Measurements from ENCODE around the gene COX11.

Gene COX11

GRCh38 chr17:54968262-54968987 lies at the start of gene COX11, which contains the start of gene STXBP4:
Gene COX11 (minus strand): TSS chr17:54968654. CDS start chr17:54968646, 8 bp downstream.
Gene STXBP4 (plus strand): TSS chr17:54968765. CDS start chr17:54986220, 17,455 bp downstream.
- H3K4me1 Mint-ChIP-seq (ENCODE audit: low read depth): peaks cover 19% of the 10 kb centered on the region

GRCh38 chr17:55005520-55005919 lies 37.1 kb upstream of the COX11 start:
- H3K4me1 Mint-ChIP-seq (ENCODE audit: low read depth): peaks cover 2% of the 10 kb centered on the region
- no peaks in the 10 kb centered on the region for H3K9me3 Mint-ChIP-seq
- no peaks in the 10 kb centered on the region for H3K27me3 Mint-ChIP-seq (ENCODE audit: low read depth)
- H3K4me3 Mint-ChIP-seq: no peak overlapping the region
- DNase-seq (ENCODE audit: low spot score): no peak
- H3K27ac Mint-ChIP-seq: no peak overlapping the region
- no peaks in the 10 kb centered on the region for H3K36me3 Mint-ChIP-seq (ENCODE audit: low read depth)

More at GRCh38 chr17:54968262-54968987, at the start of gene COX11, which contains the start of gene STXBP4:
- H3K27me3 Mint-ChIP-seq (ENCODE audit: low read depth): no peaks in the 10 kb centered on the region
- no peak within 1 kb of the TSS for H3K4me3 Mint-ChIP-seq
- DNase-seq (ENCODE audit: low spot score): peak; percentile 95
- no peak within 1 kb of the TSS for H3K27ac Mint-ChIP-seq
- peaks cover 5% of the 10 kb centered on the region for H3K36me3 Mint-ChIP-seq (ENCODE audit: low read depth)
- H3K9me3 Mint-ChIP-seq: no peaks in the 10 kb centered on the region

GRCh38 chr17:55004484-55004883 lies 36.0 kb upstream of the COX11 start:
- peaks cover 2% of the 10 kb centered on the region for H3K4me1 Mint-ChIP-seq (ENCODE audit: low read depth)
- no peak for DNase-seq (ENCODE audit: low spot score)
- H3K9me3 Mint-ChIP-seq: no peaks in the 10 kb centered on the region
- H3K27me3 Mint-ChIP-seq (ENCODE audit: low read depth): no peaks in the 10 kb centered on the region
- no peak overlapping the region for H3K27ac Mint-ChIP-seq
- H3K36me3 Mint-ChIP-seq (ENCODE audit: low read depth): no peaks in the 10 kb centered on the region
- no peak overlapping the region for H3K4me3 Mint-ChIP-seq

- H3K9me3 Mint-ChIP-seq: no peaks in the 10 kb centered on the region
- H3K4me1 Mint-ChIP-seq (ENCODE audit: low read depth): peaks cover 2% of the 10 kb centered on the region
- no peaks in the 10 kb centered on the region for H3K36me3 Mint-ChIP-seq (ENCODE audit: low read depth)
- H3K4me3 Mint-ChIP-seq: no peak overlapping the region
- H3K27me3 Mint-ChIP-seq (ENCODE audit: low read depth): no peaks in the 10 kb centered on the region
- no peak overlapping the region for H3K27ac Mint-ChIP-seq
- no peak for DNase-seq (ENCODE audit: low spot score)
These were observed 34.0 kb upstream of the COX11 start for GRCh38 chr17:55002458-55002857.

GRCh38 chr17:54996441-54996840 lies 28.0 kb upstream of the COX11 start:
- no peaks in the 10 kb centered on the region for H3K9me3 Mint-ChIP-seq
- no peaks in the 10 kb centered on the region for H3K4me1 Mint-ChIP-seq (ENCODE audit: low read depth)
- H3K4me3 Mint-ChIP-seq: no peak overlapping the region
- no peak for DNase-seq (ENCODE audit: low spot score)
- no peak overlapping the region for H3K27ac Mint-ChIP-seq
- H3K27me3 Mint-ChIP-seq (ENCODE audit: low read depth): no peaks in the 10 kb centered on the region
- peaks cover 2% of the 10 kb centered on the region for H3K36me3 Mint-ChIP-seq (ENCODE audit: low read depth)

GRCh38 chr17:54992797-54993639 lies 24.6 kb upstream of the COX11 start:
- Mint-ChIP-seq H3K36me3 (ENCODE audit: low read depth) (peaks cover 2% of the 10 kb centered on the region), H3K9me3 (no peaks in the 10 kb centered on the region), H3K27ac (no peak overlapping the region), H3K27me3 (ENCODE audit: low read depth) (no peaks in the 10 kb centered on the region), H3K4me3 (no peak overlapping the region), H3K4me1 (ENCODE audit: low read depth) (no peaks in the 10 kb centered on the region)
- no peak for DNase-seq (ENCODE audit: low spot score)

- Mint-ChIP-seq H3K4me1 (ENCODE audit: low read depth) (no peaks in the 10 kb centered on the region), H3K36me3 (ENCODE audit: low read depth) (no peaks in the 10 kb centered on the region), H3K27me3 (ENCODE audit: low read depth) (no peaks in the 10 kb centered on the region), H3K9me3 (no peaks in the 10 kb centered on the region), H3K27ac (no peak overlapping the region), H3K4me3 (no peak overlapping the region)
- no peak for DNase-seq (ENCODE audit: low spot score)
These were observed 23.1 kb upstream of the COX11 start for GRCh38 chr17:54991567-54991966.

GRCh38 chr17:54990118-54990517 lies 21.7 kb upstream of the COX11 start:
- Mint-ChIP-seq H3K36me3 (ENCODE audit: low read depth) (no peaks in the 10 kb centered on the region), H3K27me3 (ENCODE audit: low read depth) (no peaks in the 10 kb centered on the region), H3K9me3 (no peaks in the 10 kb centered on the region)

GRCh38 chr17:54985476-54985875 lies 17.0 kb upstream of the COX11 start:
- no peak overlapping the region for H3K27ac Mint-ChIP-seq
- no peaks in the 10 kb centered on the region for H3K27me3 Mint-ChIP-seq (ENCODE audit: low read depth)
- peaks cover 9% of the 10 kb centered on the region for H3K9me3 Mint-ChIP-seq
- no peak overlapping the region for H3K4me3 Mint-ChIP-seq
- no peak for DNase-seq (ENCODE audit: low spot score)
- H3K4me1 Mint-ChIP-seq (ENCODE audit: low read depth): no peaks in the 10 kb centered on the region
- no peaks in the 10 kb centered on the region for H3K36me3 Mint-ChIP-seq (ENCODE audit: low read depth)

More at GRCh38 chr17:54990118-54990517, 21.7 kb upstream of the COX11 start:
- no peak for DNase-seq (ENCODE audit: low spot score)
- Mint-ChIP-seq H3K27ac (no peak overlapping the region), H3K4me1 (ENCODE audit: low read depth) (no peaks in the 10 kb centered on the region), H3K4me3 (no peak overlapping the region)

- no peak overlapping the region for H3K4me3 Mint-ChIP-seq
- no peaks in the 10 kb centered on the region for H3K27me3 Mint-ChIP-seq (ENCODE audit: low read depth)
- no peak for DNase-seq (ENCODE audit: low spot score)
- H3K27ac Mint-ChIP-seq: no peak overlapping the region
- H3K4me1 Mint-ChIP-seq (ENCODE audit: low read depth): no peaks in the 10 kb centered on the region
- peaks cover 4% of the 10 kb centered on the region for H3K36me3 Mint-ChIP-seq (ENCODE audit: low read depth)
- H3K9me3 Mint-ChIP-seq: peaks cover 16% of the 10 kb centered on the region
These were observed 14.8 kb upstream of the COX11 start for GRCh38 chr17:54983260-54983659.

GRCh38 chr17:54982399-54982798 lies 13.9 kb upstream of the COX11 start:
- Mint-ChIP-seq H3K27me3 (ENCODE audit: low read depth) (no peaks in the 10 kb centered on the region), H3K27ac (no peak overlapping the region), H3K4me3 (no peak overlapping the region), H3K36me3 (ENCODE audit: low read depth) (peaks cover 4% of the 10 kb centered on the region), H3K9me3 (peaks cover 16% of the 10 kb centered on the region), H3K4me1 (ENCODE audit: low read depth) (no peaks in the 10 kb centered on the region)
- DNase-seq (ENCODE audit: low spot score): no peak

GRCh38 chr17:54980375-54980774 lies 11.9 kb upstream of the COX11 start:
- Mint-ChIP-seq H3K9me3 (peaks cover 16% of the 10 kb centered on the region), H3K27ac (no peak overlapping the region), H3K4me3 (no peak overlapping the region), H3K36me3 (ENCODE audit: low read depth) (peaks cover 4% of the 10 kb centered on the region), H3K27me3 (ENCODE audit: low read depth) (no peaks in the 10 kb centered on the region), H3K4me1 (ENCODE audit: low read depth) (peaks cover 8% of the 10 kb centered on the region)
- no peak for DNase-seq (ENCODE audit: low spot score)

- Mint-ChIP-seq H3K4me1 (ENCODE audit: low read depth) (peaks cover 8% of the 10 kb centered on the region), H3K27ac (no peak overlapping the region), H3K36me3 (ENCODE audit: low read depth) (peaks cover 4% of the 10 kb centered on the region), H3K27me3 (ENCODE audit: low read depth) (no peaks in the 10 kb centered on the region), H3K4me3 (no peak overlapping the region), H3K9me3 (peaks cover 16% of the 10 kb centered on the region)
- no peak for DNase-seq (ENCODE audit: low spot score)
These were observed 11.2 kb upstream of the COX11 start for GRCh38 chr17:54979657-54980056.

GRCh38 chr17:54977744-54978143 lies 9.3 kb upstream of the COX11 start:
- Mint-ChIP-seq H3K4me3 (no peak overlapping the region), H3K36me3 (ENCODE audit: low read depth) (peaks cover 4% of the 10 kb centered on the region)

More at GRCh38 chr17:54977744-54978143, 9.3 kb upstream of the COX11 start:
- no peak for DNase-seq (ENCODE audit: low spot score)
- Mint-ChIP-seq H3K4me1 (ENCODE audit: low read depth) (peaks cover 8% of the 10 kb centered on the region), H3K9me3 (peaks cover 16% of the 10 kb centered on the region), H3K27ac (no peak overlapping the region), H3K27me3 (ENCODE audit: low read depth) (no peaks in the 10 kb centered on the region)

All from T-helper 2 cell treated with Interferon-gamma antibody and Interleukin-4, amounts not matched to agents 5 μg/mL and 100 μg/mL, for 36 hours (primary cell).